ENCODE measurements around the gene CDK14.

DNA sequence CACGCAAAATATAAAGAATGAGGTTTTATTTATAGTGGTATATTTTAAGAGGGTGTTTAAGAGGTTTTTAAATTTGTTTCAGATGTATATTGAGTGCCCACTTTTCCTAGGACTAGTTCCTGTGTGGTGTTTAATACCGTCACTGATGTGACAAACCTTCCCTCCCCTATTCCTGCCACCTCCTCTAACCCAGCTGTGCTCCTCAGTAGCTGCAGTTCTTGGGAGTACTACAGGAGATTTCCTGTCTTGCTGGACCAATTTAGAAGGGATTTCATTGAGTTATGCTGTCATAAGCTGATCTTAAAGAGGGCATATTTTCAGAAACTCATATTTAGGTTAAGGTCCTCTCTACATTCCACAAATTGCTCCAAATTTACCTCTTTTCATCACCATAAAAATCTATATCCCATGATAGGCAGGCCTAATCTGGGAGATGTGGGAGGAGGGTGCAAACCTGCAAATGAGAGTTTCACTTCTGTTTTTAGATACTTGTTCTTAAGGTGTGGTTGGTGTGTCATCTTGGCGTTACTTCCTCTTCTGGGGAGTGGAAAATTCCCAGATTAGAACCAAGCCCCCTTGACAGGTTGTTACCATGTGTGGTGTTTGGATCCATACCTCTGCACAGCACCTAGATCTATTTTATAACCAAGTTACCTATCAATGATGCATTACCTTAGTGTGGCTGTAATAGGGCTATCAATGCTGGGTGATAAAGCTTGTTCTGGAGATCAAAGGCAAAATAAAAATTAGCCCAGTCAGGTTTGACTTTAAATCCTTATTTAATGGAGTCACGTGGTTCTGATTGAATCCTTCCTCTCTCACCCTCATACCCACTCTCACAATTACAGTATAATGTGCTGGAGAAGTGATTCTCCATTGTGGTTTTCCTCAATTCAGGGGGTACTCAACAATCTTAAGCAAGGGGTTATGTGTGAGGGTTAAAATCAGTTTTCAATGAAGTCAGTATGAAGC lies 141.1 kb downstream of the CDK14 start:
- TF ChIP-seq, protein P1, sequence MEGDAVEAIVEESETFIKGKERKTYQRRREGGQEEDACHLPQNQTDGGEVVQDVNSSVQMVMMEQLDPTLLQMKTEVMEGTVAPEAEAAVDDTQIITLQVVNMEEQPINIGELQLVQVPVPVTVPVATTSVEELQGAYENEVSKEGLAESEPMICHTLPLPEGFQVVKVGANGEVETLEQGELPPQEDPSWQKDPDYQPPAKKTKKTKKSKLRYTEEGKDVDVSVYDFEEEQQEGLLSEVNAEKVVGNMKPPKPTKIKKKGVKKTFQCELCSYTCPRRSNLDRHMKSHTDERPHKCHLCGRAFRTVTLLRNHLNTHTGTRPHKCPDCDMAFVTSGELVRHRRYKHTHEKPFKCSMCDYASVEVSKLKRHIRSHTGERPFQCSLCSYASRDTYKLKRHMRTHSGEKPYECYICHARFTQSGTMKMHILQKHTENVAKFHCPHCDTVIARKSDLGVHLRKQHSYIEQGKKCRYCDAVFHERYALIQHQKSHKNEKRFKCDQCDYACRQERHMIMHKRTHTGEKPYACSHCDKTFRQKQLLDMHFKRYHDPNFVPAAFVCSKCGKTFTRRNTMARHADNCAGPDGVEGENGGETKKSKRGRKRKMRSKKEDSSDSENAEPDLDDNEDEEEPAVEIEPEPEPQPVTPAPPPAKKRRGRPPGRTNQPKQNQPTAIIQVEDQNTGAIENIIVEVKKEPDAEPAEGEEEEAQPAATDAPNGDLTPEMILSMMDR (conservative IDR thresholded peaks at IDR 0.05; ENCODE audit: low read length), result no peak
- TF ChIP-seq EZH2phosphoT487 (IDR thresholded peaks at IDR 0.05; ENCODE audit: borderline replicate concordance), result no peak

Data from Loucy (cell line).